OCI-LY7 (cell line): ENCODE data around the gene STS. TPM values are rescaled to one million over a fixed set of nuclear protein-coding genes. Genes with fewer than 3 reads are reported as not detected.

Experiments
- BruUV-seq: library from RNA; stranded (reverse); fragments of 400-500 nt; replicated peaks from 2 replicates; lab custom pipeline; 2021; lab: Mats Ljungman, UMichigan
- CTCF ChIA-PET: fragments of 300-600 bp; sonication (Branson Sonifier 250); formaldehyde crosslinking; loops from one replicate; lab custom pipeline; 2022; ENCODE audit warnings: antibody characterized with exemption; ENCODE audit not compliant: unreplicated experiment; lab: Charles Lee
- POLR2A ChIA-PET: fragments of 300-600 bp; sonication (Branson Sonifier 250); formaldehyde crosslinking; loops from one replicate; lab custom pipeline; 2022; ENCODE audit warnings: antibody characterized with exemption; lab: Charles Lee
- DNase-seq: peaks from one replicate; pipeline ENCODE4 v3.0.0-alpha.2; 2015; ENCODE audit warnings: low spot score
- H2AFZ ChIP-seq: fragments of 200-600 bp; sonication (generic), shearing (Covaris generic); 2 replicates; pipeline ENCODE4 v1.6.1; 2014; ENCODE audit warnings: mild to moderate bottlenecking, antibody characterized with exemption, low read length, moderate library complexity
- H3K27ac ChIP-seq: fragments of 200-600 bp; sonication (generic); 2 replicates; pipeline ENCODE4 v1.5.1; 2014; ENCODE audit warnings: mixed run types, low read depth, mild to moderate bottlenecking, moderate library complexity, low read length, inconsistent platforms; ENCODE audit not compliant: poor library complexity, severe bottlenecking
- H3K36me3 ChIP-seq: fragments of 200-600 bp; sonication (generic); 2 replicates; pipeline ENCODE4 v1.6.1; 2014; ENCODE audit warnings: mild to moderate bottlenecking, antibody characterized with exemption, low read length, moderate library complexity, mixed read lengths; ENCODE audit not compliant: insufficient read depth
- H3K4me1 ChIP-seq: fragments of 200-600 bp; sonication (generic); 2 replicates; pipeline ENCODE4 v1.5.1; 2014; ENCODE audit warnings: mild to moderate bottlenecking, low read length; ENCODE audit not compliant: insufficient read depth, poor library complexity, severe bottlenecking
- H3K4me2 ChIP-seq: fragments of 200-600 bp; sonication (generic); 2 replicates; pipeline ENCODE4 v1.6.1; 2014; ENCODE audit warnings: mild to moderate bottlenecking, low read length
- H3K4me3 ChIP-seq: fragments of 200-600 bp; sonication (generic); 2 replicates; pipeline ENCODE4 v1.5.1; 2014; ENCODE audit warnings: mild to moderate bottlenecking, low read depth, low read length; ENCODE audit not compliant: poor library complexity, severe bottlenecking
- H3K79me2 ChIP-seq: fragments of 200-600 bp; sonication (generic); 2 replicates; pipeline ENCODE4 v1.6.1; 2016; ENCODE audit warnings: low read depth, mild to moderate bottlenecking, low read length, moderate library complexity, mixed read lengths; ENCODE audit not compliant: insufficient read depth
- H3K9me2 ChIP-seq: fragments of 200-600 bp; sonication (generic); 2 replicates; pipeline ENCODE4 v1.6.1; 2016; ENCODE audit warnings: mild to moderate bottlenecking, low read length, mixed read lengths; ENCODE audit not compliant: insufficient read depth
- H3K9me3 ChIP-seq: fragments of 200-600 bp; sonication (generic); 2 replicates; pipeline ENCODE4 v1.6.1; 2014; ENCODE audit warnings: mild to moderate bottlenecking, mixed run types, low read length, mixed read lengths
- H4K20me1 ChIP-seq: fragments of 200-600 bp; sonication (generic); 2 replicates; pipeline ENCODE4 v1.6.1; 2014; ENCODE audit warnings: mild to moderate bottlenecking, antibody characterized with exemption, low read length, moderate library complexity, mixed read lengths; ENCODE audit not compliant: insufficient read depth
- EZH2phosphoT487 ChIP-seq: fragments of 200-600 bp; sonication (generic); IDR thresholded peaks from 2 replicates; pipeline ENCODE4 v1.6.1; 2018; ENCODE audit warnings: low read depth, borderline replicate concordance, mild to moderate bottlenecking, mixed run types, antibody characterized with exemption, low read length, moderate library complexity, mixed read lengths
- intact Hi-C: fragments of 100-400 bp; cut with micrococcal nuclease; formaldehyde crosslinking; loops from one replicate; pipeline ENCODE4 v1.10.0; 2022; ENCODE audit not compliant: unreplicated experiment
- microRNA-seq: library from miRNA; unstranded; fragments of <30 nt; microRNA quantifications from one replicate; pipeline ENCODE4 v1.2.0, GENCODE V29; 2022; ENCODE audit warnings: borderline replicate concordance
- small RNA-seq: library from RNA; depleted of rRNA; stranded (forward); fragments of <200 nt; gene quantifications from one replicate; pipeline ENCODE3, GENCODE V24; 2014
- total RNA-seq, 2 experiments: library from RNA; depleted of rRNA in 1 of 2; stranded (reverse); fragments of >200 nt in 1 of 2; shearing (Covaris generic) in 1 of 2; gene quantifications; 2 replicates each; pipeline ENCODE4 v1.2.3, GENCODE V29; 2014 to 2022
- TF ChIP-seq, protein P1 (sequence below): fragments of 200-600 bp; sonication (generic); conservative IDR thresholded peaks from 2 replicates; pipeline ENCODE4 v1.5.1; 2014; ENCODE audit warnings: mild to moderate bottlenecking, antibody characterized with exemption, low read length, moderate library complexity, mixed read lengths

Gene STS
- total RNA-seq, 2 experiments from 2014 or later: 16.3 to 40.3 TPM

DNA sequence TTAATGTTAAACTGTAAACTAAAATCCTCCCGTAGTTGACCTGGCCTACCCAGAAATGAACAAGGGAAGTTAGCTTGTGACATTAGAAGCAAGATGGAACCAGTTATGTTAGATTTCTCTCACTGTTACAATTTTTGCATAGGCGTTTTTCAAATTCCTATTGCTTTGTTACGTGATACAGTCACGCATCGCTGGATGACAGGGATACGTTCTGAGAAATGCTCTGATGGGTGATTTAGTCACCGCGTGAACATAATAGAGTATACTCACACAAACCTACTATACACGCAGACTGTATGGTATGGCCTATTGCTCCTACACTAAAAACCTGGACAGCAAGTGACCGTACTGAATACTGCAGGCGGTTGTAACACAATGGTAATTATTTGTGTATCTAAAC is 47.1 kb downstream of the STS start:
- intact Hi-C loops: no loop called here
- H3K36me3 ChIP-seq: no peaks in the 10 kb centered on the region
- no peak for TF ChIP-seq EZH2phosphoT487
- TF ChIP-seq, protein P1, sequence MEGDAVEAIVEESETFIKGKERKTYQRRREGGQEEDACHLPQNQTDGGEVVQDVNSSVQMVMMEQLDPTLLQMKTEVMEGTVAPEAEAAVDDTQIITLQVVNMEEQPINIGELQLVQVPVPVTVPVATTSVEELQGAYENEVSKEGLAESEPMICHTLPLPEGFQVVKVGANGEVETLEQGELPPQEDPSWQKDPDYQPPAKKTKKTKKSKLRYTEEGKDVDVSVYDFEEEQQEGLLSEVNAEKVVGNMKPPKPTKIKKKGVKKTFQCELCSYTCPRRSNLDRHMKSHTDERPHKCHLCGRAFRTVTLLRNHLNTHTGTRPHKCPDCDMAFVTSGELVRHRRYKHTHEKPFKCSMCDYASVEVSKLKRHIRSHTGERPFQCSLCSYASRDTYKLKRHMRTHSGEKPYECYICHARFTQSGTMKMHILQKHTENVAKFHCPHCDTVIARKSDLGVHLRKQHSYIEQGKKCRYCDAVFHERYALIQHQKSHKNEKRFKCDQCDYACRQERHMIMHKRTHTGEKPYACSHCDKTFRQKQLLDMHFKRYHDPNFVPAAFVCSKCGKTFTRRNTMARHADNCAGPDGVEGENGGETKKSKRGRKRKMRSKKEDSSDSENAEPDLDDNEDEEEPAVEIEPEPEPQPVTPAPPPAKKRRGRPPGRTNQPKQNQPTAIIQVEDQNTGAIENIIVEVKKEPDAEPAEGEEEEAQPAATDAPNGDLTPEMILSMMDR: no peak
- no peak for DNase-seq
- no peaks in the 10 kb centered on the region for H3K9me2 ChIP-seq
- no peak overlapping the region for H3K27ac ChIP-seq
- ChIA-PET POLR2A (interaction anchor here (0.6 kb wide), 1 partner anchor 37 kb away, joined by 3 read pairs; no protein-coding TSS in a partner anchor), CTCF (no interaction called here)
- no peaks in the 10 kb centered on the region for H4K20me1 ChIP-seq
- no peak overlapping the region for H3K4me3 ChIP-seq
- BruUV-seq: no TSS peak
- peaks cover 6% of the 10 kb centered on the region for H3K4me1 ChIP-seq
- no peak overlapping the region for H2AFZ ChIP-seq
- H3K4me2 ChIP-seq: no peak overlapping the region
- no peaks in the 10 kb centered on the region for H3K79me2 ChIP-seq
- no peaks in the 10 kb centered on the region for H3K9me3 ChIP-seq

Small RNAs within 50 kb of the gene (microRNA-seq; reads per million reads assigned to microRNA genes)
- not detected for gene MIR4767

Small RNAs within 50 kb of the gene (small RNA-seq; reads per million reads assigned to genes)
- gene MIR4767: not detected

Other genes starting within 250 kb of the STS start
- 8.8 and 21.1 TPM in 2 replicates for gene PUDP, start 441 bp downstream of the STS start, total RNA-seq (2014; rRNA removed; shearing (Covaris generic))
- gene PUDP, start 441 bp downstream of the STS start, total RNA-seq (2022): 25.7 and 28.6 TPM in 2 replicates